ENCODE measurements around the gene TOP3A. TPM values are rescaled to one million over a fixed set of nuclear protein-coding genes. Genes with fewer than 3 reads are reported as not detected.
A peak's percentile ranks its signal among the peaks of the same experiment; 100 is the strongest.

TOP3A gene
- polyA plus RNA-seq, 10 donors = 20.5 to 37.2 (median 28.5) TPM

DNA sequence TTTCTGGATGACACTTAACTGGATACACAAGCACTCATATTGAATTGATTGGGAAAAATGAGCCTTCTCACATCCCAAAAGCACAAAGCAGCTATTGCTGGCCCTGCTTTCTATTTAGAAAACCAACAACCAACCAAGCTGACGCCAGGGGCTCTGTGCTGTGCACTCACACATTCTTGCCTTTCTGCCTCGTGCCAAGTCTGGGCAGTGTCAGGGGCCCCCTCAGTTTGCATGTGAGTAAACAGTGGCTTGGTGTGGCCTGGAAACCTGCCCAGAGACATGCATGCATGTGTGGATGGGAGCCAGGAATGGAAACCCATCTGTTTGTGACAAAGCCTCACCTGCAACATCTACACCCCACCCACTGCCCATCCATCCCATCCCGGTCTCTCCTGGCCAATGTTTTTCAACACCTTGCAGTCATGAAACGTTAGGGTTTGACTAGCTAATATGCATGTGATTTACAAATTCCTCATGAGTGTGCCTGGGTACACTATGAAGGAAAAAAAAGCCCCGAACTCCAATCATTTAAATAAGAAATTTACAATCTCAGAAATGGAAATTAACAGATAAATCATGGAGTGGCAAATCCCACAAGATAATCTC is 33.9 kb downstream of the TOP3A start:
- DNase-seq = no peak

DNA sequence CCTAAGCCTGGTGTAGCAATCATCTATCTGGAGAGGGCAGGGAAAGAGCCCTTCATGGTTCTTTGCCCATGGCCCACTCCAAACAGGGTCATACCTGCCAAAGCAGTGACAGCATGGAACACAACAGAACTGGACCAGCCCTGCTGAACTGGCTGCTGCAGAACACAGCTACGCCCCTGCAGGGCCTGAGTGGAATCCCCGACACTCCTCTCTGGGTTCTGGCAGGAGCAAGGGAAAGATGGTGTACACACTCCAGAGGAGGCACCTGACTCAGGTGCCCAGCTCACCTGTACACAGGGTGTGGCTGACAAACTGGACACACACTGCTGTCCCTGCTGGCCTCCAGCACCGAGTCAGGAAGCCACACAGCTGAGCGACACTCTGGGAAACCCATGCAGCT is 34.5 kb downstream of the TOP3A start:
- no peak for DNase-seq

DNA sequence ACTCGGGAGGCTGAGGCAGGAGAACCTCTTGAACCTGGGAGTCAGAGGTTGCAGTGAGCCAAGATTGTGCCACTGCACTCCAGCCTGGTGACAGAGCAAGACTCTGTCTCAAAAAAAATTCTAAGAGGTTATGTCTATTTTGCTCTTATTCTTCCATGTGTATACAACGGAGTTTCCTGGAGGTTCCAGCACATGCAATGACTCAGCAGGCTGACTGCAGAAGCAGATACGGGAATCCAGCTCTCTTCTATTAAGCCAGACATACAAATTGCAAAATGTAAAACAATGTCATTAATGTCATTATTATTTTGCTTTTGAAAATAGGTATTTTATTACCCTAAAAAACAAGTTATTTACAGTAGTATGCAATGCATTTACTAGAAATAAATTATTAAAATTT is 35.9 kb downstream of the TOP3A start:
- no peak for DNase-seq

DNA sequence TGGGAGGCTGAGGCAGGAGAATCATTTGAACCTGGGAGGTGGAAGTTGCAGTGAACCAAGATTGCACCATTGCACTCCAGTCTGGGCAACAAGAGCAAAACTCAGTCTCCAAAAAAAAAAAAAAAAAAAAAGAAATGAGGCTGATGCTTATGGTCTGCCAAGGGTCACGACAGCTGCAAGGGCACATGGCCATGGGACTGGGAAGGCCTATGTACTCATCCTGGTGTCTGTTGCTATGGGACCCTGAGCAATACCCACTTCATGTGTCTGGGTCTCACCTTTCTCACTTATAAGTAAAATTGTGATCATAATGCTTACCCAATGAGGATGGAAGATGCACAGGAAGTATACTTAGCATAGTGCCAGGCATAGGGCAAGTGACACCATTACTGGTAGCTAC is 37.7 kb downstream of the TOP3A start:
- DNase-seq = no peak

DNA sequence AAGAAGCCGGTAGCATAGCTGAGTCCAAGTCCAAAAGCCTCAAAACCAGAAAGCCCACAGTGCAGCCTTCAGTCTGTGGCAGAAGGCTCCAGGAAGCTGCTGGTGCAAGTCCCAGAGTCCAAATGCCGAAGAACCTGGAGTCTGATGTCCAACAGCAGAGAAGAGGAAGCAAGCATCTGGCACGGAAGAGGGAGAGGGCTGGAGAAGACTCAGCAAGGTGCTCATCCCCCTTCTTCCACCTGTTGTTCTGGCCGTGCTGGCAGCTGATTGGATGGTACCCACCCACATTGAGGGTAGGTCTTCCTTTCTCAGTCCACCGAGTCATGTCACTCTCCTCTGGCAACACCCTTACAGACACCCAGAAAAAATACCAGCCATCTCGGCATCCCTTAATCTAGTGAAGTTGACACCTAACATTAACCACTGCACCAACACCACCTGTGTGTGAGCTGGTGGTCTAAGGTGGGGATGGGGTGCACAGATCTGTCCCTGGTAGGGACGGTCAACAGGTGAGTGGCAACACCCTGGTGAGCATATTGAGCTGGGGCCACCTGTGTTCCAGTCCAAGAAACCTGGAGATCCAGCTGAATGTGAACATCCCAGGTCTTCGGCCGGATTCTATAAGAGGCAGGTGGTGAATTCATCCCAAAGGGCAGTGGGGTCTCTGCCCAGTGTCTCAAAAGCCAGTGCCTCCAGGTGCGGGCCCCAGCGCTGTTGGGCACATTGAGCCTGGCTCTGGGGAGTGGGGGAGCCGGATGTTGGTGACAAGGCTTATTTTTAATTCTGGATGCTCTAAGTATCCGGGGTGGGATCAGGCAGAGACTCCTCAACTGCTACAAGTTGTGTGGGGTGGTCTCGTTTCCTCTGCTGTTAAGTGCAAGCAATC is 44.5 kb downstream of the TOP3A start:
- no peak for DNase-seq

DNA sequence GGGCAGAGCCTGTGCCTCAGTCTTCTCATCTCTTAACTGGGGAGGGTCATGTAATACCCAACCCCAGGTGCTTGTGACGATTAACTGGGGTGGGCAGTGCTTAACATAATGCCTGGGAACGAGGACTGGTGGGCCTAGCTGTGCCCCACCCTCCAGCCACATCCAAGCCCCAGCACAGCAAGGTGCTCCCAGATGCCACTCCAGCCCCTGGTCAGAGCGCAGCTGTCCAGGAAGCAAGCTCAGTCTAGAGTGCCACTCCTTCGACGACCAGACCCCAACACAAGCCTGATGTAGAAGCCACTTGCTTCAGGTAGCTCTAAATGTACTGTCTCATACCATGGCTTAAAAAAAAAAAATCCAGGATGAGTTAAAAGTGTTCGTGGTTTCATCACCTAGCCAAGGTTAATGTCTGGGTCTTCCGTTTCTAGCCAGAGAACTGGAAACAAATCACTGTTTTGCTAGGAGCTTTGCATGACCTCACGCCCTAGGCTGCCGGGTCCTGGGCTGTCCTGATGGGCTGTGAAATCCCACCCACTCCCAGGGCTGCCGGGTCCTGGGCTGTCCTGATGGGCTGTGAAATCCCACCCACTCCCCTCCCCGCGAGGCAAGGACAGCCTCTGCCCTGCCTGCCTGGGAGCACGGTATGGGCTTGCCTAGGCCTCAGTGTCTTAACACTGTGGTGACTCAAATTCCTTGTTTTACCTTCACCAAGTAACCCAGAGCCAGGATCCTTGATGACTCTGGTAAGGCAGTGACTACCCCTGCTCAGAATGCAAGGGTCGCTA is 46.7 kb downstream of the TOP3A start:
- DNase-seq = peak in 1 of 3 donors; percentile 18

DNA sequence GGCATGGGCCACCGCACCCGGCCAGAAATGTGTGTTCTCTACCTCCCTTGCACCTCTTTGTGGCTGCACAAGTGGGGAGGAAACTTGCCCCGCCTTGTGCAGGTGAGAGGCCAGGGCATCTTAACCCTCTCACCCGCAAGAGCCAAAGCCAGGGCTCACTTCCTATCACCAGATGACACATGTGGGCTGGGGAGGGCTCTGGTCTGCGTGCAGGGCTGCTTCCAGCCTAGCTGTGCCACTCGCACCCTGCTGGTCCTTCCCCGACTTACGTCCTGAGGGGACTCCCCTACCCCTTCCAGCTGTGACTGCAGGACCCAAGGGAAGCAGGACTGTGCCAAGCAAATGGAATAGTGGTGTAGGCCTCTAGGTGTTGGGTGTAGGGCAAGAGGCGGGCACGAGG is 47.4 kb downstream of the TOP3A start:
- DNase-seq = no peak

DNA sequence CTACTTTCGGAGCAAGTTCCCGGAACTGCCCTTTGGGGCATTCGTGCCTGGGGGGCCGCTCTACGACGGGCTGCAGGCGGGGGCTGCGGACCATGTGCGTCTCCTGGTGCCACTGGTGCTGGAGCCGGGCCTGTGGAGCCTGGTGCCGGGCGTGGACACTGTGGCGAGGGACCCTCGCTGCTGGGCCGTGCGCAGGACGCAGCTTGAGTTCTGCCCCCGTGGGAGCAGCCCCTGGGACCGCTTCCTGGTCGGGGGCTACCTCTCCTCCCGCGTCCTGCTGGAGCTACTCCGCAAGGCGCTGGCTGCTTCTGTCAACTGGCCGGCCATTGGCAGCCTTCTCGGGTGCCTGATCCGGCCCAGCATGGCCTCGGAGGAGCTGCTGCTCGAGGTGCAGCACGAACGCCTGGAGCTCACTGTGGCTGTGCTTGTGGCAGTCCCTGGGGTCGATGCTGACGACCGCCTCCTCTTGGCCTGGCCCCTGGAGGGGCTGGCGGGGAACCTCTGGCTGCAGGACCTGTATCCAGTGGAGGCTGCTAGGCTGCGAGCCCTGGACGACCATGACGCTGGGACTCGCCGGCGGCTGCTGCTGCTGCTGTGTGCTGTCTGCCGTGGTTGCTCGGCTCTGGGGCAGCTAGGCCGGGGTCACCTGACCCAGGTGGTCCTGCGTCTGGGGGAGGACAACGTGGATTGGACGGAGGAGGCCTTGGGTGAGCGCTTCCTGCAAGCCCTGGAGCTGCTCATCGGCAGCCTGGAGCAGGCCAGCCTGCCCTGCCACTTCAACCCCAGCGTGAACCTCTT is 50.7 kb downstream of the TOP3A start:
- DNase-seq = no peak

DNA sequence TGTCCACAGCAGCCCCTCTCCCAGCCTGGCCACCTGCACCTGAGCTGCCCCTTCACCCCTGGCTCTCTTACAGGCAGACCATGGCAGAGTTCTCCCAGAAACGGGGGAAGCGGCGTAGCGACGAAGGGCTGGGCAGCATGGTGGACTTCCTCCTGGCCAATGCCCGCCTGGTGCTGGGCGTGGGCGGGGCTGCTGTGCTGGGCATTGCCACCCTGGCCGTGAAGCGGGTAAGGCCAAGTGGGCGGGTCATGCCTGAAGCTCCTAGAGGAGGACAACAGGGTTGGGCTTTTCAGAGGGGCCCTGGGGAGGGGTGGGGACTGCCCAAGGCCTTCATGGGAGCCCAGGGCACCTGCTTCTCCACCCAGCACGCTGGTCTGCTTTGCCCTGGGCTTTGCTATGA is 52.2 kb downstream of the TOP3A start:
- DNase-seq = no peak

DNA sequence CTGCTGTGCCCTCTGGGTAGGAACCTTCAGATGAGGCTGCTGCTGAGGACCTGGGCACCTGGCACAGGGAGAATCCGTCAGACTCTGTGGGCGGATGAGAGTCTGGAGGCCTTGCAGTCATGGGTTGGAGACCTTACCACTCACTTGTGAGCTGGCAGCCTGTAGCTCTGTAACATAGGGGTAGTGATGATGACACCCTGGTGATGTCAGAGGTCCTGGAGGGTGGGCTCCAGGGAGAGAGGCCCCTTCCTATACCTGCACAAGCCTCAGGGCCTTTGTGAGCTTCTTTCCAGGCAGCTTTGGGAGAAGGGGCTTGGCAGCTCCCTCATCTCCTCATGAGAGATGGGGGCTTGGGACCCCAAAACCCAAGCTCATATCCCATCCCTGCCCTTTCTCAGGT is 52.7 kb downstream of the TOP3A start:
- DNase-seq = no peak

DNA sequence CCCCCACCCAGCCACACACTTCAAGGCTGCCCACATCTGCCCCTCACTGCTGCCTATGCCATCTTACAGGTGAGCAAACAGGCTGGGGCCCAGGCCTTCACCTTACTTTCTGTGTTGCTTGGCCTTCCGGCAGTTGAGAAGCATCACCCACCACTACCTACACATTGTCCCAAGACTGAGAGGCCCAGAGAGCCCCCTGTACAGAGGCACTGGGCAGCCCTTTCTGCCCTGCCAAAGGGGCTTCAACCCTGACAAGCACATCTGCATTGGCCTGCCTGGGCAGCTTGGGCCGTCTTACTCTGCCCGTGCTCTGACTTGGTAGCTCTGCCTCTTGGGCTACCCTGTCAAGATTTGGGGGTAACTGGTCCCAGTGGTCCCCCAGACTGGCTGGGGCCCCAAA is 53.1 kb downstream of the TOP3A start:
- no peak for DNase-seq

DNA sequence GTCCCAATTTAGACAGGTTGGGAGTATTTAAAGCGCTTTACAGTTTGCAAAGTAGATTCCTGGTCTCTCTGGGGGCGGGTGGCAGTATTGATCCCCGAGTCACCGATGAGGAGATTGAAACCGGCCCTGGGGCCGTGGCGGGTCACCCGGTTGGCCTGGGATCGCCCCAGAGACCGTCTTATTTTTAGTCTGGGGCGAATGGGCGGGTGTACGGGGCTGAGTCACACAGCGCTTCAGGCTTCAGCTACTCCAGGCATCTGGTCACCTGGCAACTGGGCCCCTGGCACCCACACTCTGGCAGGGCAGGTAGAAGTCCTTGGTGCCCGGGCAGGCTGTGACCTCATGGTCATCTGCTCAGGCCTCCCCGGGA is 53.7 kb downstream of the TOP3A start:
- DNase-seq = peak in 2 of 3 donors; percentile 26 to 56

DNA sequence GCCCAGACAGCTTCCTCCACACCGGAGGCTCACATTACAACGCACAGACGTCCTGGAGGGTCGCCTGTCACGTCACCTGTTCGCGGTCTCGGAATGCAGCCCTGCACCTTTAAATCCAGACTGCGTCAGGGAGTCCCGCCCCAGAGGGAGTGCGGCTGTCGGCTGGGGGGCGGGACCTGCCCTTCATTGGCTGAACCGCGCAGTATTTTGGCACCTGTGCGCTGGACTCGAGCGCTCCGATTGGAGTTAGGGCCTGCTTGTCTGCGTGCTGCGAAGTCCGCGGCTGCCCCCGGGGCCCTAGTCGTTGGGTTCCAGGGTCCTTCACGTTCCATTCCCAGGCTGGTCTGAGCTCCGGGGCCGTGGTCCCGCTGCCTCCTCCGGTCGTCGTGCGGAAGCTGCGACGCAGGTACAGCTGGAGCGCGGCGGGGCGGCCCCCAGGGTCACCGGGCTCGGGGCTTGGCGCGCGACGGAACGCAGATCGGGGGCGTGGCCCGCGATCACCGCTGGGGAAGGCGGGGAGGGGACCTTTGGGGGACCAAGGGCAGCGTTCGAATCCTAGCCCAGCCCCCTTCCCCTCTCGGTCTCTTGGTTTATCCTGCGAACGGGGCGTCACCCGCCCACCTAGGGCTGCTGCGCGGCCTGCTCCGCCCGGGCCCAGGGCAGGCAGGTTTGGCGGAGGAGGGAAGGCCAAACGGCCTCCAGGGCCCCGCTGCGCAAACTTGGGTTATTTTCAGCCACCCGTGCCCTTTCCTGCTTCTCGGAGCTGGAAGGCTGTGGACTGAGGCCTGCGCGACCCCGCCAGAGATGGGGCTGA is 54.3 kb downstream of the TOP3A start, which contains the start of gene MIEF2:
MIEF2 (plus strand) TSS at position 331 of the 814 bp plus-strand sequence. CDS start 2,059 bp downstream, outside the sequence.
- DNase-seq = peak; percentile 94 to 98 (median 95)

DNA sequence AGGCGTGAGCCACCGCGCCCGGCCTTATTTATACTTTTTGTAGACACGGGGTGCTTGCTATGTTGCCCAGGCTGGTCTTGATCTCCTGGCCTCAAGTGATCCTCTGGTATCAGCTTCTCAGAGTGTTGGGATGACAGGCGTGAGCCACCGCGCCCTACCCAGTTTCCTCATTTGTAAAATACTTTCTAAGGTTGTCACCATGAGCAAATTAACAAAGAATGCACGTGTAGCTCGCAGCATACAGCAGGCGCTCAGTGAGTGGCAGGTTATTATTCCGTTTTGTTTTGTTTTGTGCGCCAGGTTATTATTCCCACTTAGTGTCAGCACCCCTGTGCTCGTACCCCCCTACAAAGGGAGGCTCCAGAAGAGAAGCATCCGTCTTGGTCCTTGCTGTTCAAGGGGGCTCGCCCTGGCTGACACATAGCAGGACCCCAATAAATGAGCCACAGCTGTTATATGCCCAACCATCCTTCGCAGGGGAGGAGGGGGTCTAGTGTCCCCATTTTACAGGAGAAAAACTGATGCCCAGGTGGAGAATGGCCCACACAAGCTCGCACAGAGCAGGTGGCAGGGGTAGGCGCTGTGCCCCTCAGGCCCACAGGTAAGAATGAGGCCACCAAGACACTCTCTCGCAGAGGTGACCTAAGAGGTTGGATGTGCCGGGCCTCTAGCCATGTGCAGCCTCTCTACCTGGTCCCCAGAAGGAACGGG is 55.0 kb downstream of the TOP3A start:
- no peak for DNase-seq

DNA sequence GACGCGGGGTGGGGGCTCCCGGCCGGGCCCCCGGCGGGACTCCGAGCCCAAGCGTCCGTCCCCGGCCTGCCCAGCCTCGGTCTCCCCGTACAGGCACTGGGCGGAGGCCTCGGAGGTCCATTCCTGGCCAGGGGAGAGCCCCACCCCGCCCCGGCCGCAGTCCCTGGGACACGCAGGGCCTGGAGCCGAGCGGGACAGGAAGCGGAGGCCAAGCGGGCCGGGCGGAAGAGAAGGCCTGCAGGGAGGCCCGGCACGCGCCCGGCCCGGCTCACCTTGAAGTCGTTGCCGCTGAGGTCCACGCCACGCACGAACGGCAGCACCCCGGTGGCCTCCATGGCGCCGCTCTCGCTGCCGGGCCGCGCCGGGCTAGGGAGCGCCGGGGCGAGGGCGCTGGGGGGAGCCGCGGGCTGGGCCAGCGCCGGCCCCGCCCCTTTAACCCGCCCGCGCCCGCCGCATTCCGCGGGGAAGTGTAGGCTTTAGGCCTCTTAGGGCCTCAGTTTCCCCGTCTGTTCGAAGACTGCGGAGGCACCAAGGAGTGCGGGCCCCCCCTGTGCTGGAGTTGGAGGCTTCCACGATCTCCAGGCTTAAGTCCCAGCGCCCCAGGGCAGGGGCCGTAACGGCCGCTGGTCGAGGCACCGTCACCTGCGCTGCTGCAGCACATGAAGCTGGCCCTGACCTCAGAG is 56.3 kb downstream of the TOP3A start, which contains the start of gene FLII:
FLII (minus strand) TSS at position 383 of the 683 bp plus-strand sequence; CDS start at position 335, 48 bp downstream.
- DNase-seq = peak; percentile 31 to 87 (median 63)

DNA sequence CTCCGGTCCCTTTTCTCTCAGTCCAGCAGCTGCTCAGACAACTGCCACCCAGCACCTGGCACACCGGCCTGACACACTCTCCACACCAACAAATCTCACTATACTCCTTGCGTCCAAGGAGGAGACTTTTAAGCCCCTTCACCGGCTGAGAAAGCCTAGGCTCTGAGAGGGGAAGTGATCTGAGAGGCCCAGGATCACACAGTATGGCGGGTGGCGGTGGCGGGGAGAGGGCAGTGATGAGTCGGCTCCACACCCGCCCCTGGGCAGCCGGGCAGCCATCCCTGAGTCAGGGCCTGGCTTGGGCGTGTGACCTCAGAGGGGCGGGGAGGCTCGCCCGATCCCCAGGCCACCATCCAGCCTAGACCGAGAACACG is 56.8 kb downstream of the TOP3A start:
- DNase-seq = peak; percentile 43 to 78 (median 48)

DNA sequence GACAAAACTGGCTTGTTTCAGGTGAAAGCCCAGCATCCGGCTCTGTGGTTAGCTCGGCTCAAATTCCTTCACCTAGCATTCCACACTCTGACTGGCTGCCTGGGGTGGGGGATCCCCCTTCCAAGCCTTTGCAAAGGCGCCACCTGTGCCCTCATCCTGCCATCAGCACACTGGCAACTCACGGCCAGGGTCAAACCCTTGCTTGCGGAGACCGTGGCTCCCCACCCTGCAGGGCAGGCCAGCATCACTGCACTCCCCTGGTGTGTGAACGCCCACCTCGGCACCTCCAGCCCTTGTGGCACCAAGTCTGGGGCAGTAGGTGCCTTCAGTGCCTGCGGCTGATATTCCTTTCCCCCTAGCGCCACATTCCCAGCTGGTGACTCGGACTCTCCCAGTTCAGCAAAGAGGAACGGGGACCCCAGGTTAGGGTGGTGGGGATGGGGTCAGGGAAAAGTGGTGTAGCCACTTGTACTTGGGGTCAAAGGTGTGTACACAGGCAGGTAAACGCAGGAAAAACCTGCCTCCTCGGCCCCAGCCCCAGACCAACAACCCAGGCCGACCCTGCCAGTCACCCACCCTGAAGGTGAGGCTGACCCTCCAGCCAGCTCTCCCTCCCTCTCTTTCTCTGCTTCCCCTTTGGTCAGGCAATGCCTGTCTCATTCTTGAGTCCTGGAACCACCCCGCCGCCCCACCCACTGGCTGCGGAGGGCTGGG is 57.4 kb downstream of the TOP3A start:
- no peak for DNase-seq

DNA sequence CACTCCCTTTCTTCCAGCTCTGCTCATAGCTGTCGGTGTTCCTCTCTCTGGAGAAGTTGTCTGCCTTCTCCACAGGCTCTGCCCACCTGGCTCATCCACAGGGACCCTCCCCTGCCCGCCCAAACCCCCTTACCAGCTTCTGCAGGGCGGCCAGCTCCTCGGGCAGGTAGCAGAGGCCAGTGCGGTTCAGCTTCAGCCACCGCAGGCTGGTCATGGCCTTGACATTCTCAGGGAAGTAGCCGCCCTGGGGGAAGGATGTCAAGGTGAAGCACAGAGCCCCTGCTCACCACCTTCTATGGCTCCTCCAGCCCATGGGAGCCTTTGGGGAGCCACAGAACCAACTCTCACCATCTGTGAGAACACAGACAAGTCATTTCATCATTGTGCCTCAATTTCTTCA is 58.0 kb downstream of the TOP3A start:
- no peak for DNase-seq

DNA sequence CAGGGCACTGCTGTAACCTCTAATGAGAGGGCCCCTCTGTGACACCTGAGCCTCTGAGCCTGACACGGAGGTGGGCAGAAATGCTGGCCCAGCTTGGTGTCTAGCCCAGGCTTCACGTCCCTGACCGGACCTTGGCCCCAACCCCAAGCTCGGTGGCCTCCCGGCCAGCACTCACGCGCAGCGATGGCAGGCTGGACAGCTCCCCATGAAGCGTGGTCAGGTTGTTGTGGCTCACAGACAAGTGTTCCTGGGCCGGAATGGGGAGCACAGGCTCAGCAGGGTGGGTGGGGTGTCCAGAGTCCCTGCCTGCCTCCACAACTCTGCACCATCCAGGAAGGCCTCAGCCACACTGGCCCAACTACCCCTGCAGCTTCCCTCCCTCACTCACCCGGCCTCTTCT is 58.4 kb downstream of the TOP3A start:
- no peak for DNase-seq
